Measurements from ENCODE around the gene CAMTA1. TPM values are rescaled to one million over a fixed set of nuclear protein-coding genes. Genes with fewer than 3 reads are reported as not detected.

CAMTA1 gene
- total RNA-seq, 2 experiments from 2014 or later = 43.9 to 73.3 TPM

GRCh38 chr1:7510389-7510931 lies 725.2 kb downstream of the CAMTA1 start:
- H3K4me1 ChIP-seq (ENCODE audit: insufficient read depth, low read length, poor library complexity, severe bottlenecking) = no peaks in the 10 kb centered on the region
- TF ChIP-seq CTCF (conservative IDR thresholded peaks at IDR 0.05; ENCODE audit: low read length) = no peak
- no peak for TF ChIP-seq EZH2phosphoT487 (IDR thresholded peaks at IDR 0.05; ENCODE audit: borderline replicate concordance, low read depth, low read length)
- no peak overlapping the region for H3K4me3 ChIP-seq (ENCODE audit: low read depth, low read length, poor library complexity, severe bottlenecking)
- no peaks in the 10 kb centered on the region for H3K79me2 ChIP-seq (ENCODE audit: insufficient read depth, low read depth, low read length)
- ChIA-PET CTCF (ENCODE audit: unreplicated experiment) (no interaction called here), POLR2A (no interaction called here)
- no peak overlapping the region for H3K27ac ChIP-seq (ENCODE audit: low read depth, low read length, poor library complexity, severe bottlenecking)
- no peak overlapping the region for H2AFZ ChIP-seq (ENCODE audit: low read length)
- H4K20me1 ChIP-seq (ENCODE audit: insufficient read depth, low read length) = no peaks in the 10 kb centered on the region
- DNase-seq (ENCODE audit: low spot score) = no peak
- intact Hi-C loops (cut with micrococcal nuclease; ENCODE audit: unreplicated experiment) = no loop called here
- no peak overlapping the region for H3K4me2 ChIP-seq (ENCODE audit: low read length)
- no peaks in the 10 kb centered on the region for H3K9me2 ChIP-seq (ENCODE audit: insufficient read depth, low read length)
- BruUV-seq (replicated peaks) = no TSS peak
- H3K9me3 ChIP-seq (ENCODE audit: low read length) = no peaks in the 10 kb centered on the region
- H3K36me3 ChIP-seq (ENCODE audit: insufficient read depth, low read length) = no peaks in the 10 kb centered on the region

- ChIA-PET POLR2A (no interaction called here), CTCF (ENCODE audit: unreplicated experiment) (no interaction called here)
- Histone ChIP-seq H3K36me3 (ENCODE audit: insufficient read depth, low read length) (no peaks in the 10 kb centered on the region), H3K27ac (ENCODE audit: low read depth, low read length, poor library complexity, severe bottlenecking) (no peak overlapping the region), H4K20me1 (ENCODE audit: insufficient read depth, low read length) (no peaks in the 10 kb centered on the region), H3K79me2 (ENCODE audit: insufficient read depth, low read depth, low read length) (no peaks in the 10 kb centered on the region), H3K4me1 (ENCODE audit: insufficient read depth, low read length, poor library complexity, severe bottlenecking) (no peaks in the 10 kb centered on the region), H2AFZ (ENCODE audit: low read length) (no peak overlapping the region), H3K4me2 (ENCODE audit: low read length) (no peak overlapping the region), H3K9me2 (ENCODE audit: insufficient read depth, low read length) (no peaks in the 10 kb centered on the region), H3K9me3 (ENCODE audit: low read length) (no peaks in the 10 kb centered on the region), H3K4me3 (ENCODE audit: low read depth, low read length, poor library complexity, severe bottlenecking) (no peak overlapping the region)
- intact Hi-C loops (cut with micrococcal nuclease; ENCODE audit: unreplicated experiment) = no loop called here
- BruUV-seq (replicated peaks) = no TSS peak
- TF ChIP-seq CTCF (conservative IDR thresholded peaks at IDR 0.05; ENCODE audit: low read length) (no peak), EZH2phosphoT487 (IDR thresholded peaks at IDR 0.05; ENCODE audit: borderline replicate concordance, low read depth, low read length) (no peak)
- no peak for DNase-seq (ENCODE audit: low spot score)
These were observed 726.1 kb downstream of the CAMTA1 start for GRCh38 chr1:7511381-7511780.

- Histone ChIP-seq H3K36me3 (ENCODE audit: insufficient read depth, low read length) (no peaks in the 10 kb centered on the region), H3K4me1 (ENCODE audit: insufficient read depth, low read length, poor library complexity, severe bottlenecking) (no peaks in the 10 kb centered on the region), H3K9me2 (ENCODE audit: insufficient read depth, low read length) (no peaks in the 10 kb centered on the region), H3K79me2 (ENCODE audit: insufficient read depth, low read depth, low read length) (no peaks in the 10 kb centered on the region), H3K4me2 (ENCODE audit: low read length) (no peak overlapping the region), H2AFZ (ENCODE audit: low read length) (no peak overlapping the region), H3K27ac (ENCODE audit: low read depth, low read length, poor library complexity, severe bottlenecking) (no peak overlapping the region), H4K20me1 (ENCODE audit: insufficient read depth, low read length) (no peaks in the 10 kb centered on the region), H3K9me3 (ENCODE audit: low read length) (no peaks in the 10 kb centered on the region), H3K4me3 (ENCODE audit: low read depth, low read length, poor library complexity, severe bottlenecking) (no peak overlapping the region)
- intact Hi-C loops (cut with micrococcal nuclease; ENCODE audit: unreplicated experiment) = no loop called here
- ChIA-PET POLR2A (no interaction called here), CTCF (ENCODE audit: unreplicated experiment) (no interaction called here)
- no TSS peak for BruUV-seq (replicated peaks)
- no peak for TF ChIP-seq EZH2phosphoT487 (IDR thresholded peaks at IDR 0.05; ENCODE audit: borderline replicate concordance, low read depth, low read length)
- TF ChIP-seq CTCF (conservative IDR thresholded peaks at IDR 0.05; ENCODE audit: low read length) = no peak
- DNase-seq (ENCODE audit: low spot score) = no peak
These were observed 727.8 kb downstream of the CAMTA1 start for GRCh38 chr1:7513081-7513480.
